HG03039 (cell line): ENCODE measurements around the gene ZNF813.

Source experiments
- ATAC-seq: cut with Tn5 transposase; IDR thresholded peaks from one replicate; pipeline ENCODE4 v1.9.1; 2021; ENCODE audit warnings: mild to moderate bottlenecking, moderate library complexity; ENCODE audit not compliant: unreplicated experiment

Gene ZNF813

DNA sequence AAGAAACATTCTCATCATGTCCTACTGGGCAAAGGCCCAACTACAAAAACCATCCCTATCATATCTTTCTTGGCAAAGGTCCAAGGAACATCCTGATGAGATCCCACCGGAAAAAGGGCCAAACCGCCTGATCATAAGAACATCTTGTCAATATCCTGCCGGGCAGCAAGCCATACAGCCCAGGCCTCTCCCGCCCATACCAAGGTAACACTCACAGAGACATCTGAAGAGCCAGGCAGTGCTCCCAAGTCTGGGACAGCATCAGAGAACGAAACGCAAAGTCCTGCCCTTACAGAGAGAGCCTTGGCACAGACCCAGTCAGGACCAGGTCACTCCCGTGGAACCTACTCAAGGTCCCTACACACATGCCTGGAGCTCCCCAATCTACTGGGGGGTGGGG, 51.9 kb downstream of the ZNF813 start:
- ATAC-seq: no peak

DNA sequence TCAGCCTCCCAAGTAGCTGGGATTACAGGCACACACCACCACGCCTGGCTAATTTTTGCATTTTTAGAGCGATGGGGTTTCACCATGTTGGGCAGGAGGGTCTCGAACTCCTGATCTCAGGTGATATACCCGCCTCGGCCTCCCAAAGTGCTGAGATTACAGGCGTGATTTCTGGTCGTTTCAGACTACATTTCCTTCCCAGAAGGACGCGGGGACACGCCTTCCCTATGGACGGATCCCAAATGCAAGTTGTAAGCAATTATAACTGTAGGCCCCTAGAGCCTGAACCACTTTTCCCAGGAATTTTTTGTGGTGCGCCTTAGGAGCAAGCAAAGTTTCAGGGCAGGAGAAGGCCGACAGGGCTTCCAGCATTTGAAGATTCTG, 52.6 kb downstream of the ZNF813 start:
- no peak for ATAC-seq

DNA sequence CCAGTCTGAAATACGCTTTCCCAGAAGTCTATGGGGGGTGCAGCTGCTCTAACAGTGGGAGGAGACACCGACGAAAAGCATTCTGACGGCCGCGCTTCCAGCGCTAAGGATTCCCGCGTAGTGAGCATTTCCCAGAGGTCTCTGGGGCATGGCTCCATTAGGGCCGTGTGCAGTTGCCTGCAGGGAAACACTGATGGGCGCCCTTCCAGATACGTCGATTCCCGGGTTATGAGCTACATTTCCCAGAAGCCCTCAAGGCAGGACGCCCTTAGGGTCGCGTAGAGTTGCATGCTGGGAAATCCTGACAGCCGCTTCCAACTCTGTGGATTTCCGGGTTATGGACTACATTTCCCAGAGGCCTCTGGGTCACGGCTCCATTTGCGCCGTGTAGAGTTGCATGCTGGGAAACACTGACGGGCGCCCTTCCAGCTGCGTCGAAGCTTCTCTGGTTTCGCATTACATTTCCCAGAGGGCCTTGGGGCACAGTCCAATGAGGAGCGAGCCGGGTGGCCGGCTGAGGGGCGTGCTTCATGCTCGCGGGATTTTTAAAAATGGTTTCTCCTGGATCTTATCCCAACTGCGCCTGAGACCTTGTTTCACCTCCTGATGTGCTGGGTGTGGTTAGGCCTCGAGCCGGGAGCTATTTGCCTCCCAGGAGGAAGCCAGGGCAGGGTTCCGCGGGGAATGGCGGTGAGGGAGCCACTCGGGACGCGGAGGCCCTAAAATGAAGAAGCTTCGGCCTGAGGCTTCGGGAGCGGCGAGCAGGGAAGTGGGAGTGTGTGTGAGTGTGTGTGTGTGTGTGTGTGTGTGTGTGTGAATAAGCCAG, 53.2 kb downstream of the ZNF813 start:
- peak; percentile 97 for ATAC-seq

DNA sequence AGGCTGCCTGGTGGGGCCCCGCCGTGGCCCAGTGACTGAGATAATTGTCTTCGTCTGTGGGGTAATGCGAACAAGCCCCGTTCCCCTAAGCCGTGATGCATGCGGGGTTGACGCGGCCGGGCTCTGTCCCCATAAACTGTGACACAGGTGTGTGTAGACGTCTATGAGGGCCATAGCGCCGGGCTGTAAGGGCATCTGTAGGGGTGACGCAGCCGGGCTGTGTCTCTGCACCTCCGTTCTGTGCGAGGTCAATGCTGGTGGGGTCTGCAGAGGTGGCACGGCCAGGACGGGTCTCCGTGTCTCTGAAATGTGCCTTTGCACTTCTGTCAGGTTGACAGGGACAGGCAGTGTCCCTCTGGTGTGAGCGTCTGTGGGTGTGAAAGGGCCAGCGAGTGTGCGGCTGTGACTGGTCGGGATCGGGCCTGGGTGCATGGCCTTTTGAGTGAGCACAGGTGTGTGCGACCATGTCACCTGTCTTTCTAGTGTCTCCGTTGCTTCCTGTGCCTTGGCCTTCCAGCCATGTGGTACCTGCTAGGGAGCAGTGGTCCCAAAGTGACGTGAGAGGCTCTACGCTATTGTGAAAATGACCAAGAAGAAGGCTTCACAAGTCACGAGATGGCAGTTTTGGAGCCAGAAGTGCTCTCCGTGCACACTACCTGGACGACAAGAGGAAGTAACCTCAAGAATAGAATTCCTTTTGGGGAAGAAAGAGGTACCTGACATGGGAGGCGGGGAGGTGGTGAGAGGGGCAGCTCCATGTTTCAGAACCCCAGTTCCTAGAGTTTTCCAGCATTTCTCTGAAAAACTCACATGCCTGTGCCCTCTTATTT, 54.1 kb downstream of the ZNF813 start:
- ATAC-seq: no peak

DNA sequence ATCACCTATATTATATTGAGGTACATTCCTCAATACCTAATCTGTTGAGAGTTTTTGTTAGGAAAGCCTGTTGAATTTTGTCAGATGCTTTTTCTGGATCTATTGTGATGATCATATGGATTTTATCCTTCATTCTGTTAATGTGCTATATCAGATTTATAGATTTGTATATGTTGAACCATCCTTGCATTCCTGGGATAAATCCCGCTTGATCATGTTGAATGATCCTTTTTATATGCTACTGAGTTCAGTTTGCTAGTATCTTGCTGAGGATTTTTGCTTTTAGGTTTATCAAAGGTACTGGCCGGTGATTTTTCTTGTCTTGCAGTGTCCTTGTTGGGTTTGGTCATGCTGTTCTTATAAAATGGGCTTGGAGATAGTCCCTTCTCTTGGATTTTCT, 58.4 kb downstream of the ZNF813 start:
- no peak for ATAC-seq

DNA sequence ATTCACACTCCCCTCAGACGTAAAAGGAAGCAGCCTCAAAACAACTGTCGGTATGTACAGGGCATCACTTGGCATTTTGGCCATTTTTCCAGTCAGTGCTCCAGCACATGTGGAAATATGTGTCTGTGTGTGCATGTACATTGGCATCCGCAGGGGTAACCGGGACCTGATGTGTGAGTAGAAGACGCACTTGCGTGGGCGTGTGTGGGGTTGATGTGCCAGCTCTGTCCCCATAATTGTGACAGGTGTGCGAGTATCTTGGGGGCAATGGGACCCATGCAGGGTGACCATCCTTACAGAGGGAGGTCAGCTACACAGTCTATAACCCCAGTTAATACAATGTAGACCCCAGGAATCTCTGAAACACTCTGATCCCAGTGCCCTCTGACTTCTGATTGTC, 63.1 kb downstream of the ZNF813 start:
- no peak for ATAC-seq

DNA sequence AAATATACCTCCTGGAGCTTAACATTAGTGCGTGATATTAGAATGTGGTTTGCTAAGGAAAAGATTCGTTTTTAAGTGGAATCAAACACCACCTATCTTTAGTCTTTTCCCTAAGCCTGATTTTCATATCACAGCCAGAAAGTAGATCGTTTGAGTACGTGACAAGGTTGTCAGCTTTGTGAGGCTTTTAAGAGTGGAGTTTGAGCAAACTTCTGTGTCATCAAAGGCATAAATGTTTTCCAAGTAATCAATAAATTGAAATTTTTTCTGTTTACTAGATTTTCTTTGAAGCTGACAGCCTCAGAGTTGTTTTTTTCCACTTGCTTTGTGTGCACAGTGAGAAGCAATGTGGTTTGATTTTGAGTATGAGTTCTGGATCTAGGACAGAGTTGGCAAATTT, 63.9 kb downstream of the ZNF813 start:
- no peak for ATAC-seq

DNA sequence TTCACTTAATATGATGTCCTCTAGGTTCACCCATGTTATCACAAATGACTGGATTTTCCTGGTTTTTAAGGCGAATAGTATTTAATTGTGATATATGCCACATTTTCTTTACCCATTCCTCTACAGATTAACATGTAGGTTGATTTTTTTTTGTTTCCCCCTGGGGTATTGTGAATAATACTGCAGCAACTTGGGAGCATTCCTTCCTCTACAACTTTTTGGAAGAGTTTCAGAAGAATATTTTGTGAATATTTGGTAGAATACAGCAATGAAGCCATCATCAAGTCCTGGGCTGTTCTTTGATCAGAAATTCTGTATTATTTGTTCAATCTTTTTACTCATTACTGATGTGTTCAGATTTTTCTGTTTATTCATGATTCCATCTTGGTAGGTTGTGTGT, 64.8 kb downstream of the ZNF813 start:
- ATAC-seq: no peak

DNA sequence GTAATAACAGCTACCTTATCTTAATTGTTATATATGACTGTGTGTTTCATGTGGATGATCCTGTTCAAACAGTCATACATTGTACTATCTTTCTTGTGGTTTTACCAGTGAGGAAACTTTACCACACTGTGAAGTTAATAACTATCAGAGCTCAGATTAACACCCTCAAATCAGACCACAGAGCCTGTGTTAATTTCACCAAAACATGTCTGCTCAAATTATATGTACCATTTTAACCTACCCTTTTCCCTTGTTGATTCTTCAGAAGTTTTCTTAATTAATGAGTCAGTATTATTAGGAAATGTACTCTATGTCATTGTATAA, 68.7 kb downstream of the ZNF813 start:
- no peak for ATAC-seq

DNA sequence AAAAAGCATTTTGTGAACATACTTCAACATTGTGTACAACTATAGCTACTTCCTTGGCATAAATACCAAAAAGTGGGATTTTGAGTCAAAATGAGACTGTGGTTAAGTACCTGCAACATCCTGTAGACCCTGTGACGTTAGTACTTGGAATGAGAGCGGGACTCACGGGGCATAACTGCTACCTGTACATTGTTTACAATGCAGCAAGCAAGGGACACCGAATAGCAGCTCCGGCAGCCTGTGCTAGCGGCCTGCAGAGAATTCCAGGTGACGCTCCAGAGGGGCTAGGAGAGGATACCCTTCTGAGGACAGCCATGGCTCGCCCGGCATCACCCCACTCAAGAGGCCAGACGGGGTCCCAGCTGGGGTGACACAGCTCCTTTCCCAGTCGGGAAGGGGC, 69.6 kb downstream of the ZNF813 start:
- no peak for ATAC-seq

DNA sequence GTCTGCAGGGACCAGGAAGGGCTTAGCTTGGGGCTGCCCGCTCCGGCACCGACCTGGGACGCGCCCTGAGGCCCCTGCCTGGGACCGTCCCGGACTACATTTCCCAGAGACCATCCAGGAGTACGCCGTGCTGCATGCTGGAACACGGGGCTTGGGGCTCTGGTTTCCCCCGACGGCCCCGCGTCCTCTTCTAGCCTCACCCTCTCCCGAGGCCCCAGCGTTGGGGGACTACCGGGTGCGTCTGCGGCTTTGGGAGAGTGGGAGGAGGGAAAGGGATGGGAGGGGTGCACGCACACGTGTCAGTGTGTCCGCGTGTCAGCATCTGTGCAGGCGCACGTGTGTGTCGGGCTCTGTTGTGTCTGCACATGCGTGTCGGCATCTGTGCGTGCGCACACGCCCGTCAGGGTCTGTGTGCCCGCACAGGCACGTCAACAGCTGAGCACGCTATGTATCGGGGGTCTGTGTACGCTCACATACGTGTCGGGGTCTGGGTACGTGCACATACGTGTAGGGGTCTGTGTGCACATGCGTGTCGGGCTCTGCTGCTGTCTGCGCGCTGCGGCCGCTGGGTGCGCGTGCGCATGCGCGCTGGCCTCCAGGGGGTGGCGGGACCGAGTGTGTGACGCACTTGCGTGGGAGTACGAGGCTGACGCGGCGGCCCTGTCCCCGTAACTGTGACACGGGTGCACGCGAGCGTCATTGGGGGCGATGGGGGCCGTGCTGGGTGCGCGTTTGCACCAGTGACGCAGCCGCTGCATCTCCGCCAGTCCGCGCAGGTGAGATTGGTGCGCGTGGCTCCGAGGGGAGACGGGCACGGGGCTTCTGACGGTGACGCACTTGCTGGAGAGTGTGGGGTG, 70.2 kb downstream of the ZNF813 start, which contains the start of gene ZNF331:
ZNF331 (plus strand) TSS at position 625 of the 857 bp plus-strand sequence. CDS start 31,232 bp downstream, outside the sequence.
- peak; percentile 57 for ATAC-seq

DNA sequence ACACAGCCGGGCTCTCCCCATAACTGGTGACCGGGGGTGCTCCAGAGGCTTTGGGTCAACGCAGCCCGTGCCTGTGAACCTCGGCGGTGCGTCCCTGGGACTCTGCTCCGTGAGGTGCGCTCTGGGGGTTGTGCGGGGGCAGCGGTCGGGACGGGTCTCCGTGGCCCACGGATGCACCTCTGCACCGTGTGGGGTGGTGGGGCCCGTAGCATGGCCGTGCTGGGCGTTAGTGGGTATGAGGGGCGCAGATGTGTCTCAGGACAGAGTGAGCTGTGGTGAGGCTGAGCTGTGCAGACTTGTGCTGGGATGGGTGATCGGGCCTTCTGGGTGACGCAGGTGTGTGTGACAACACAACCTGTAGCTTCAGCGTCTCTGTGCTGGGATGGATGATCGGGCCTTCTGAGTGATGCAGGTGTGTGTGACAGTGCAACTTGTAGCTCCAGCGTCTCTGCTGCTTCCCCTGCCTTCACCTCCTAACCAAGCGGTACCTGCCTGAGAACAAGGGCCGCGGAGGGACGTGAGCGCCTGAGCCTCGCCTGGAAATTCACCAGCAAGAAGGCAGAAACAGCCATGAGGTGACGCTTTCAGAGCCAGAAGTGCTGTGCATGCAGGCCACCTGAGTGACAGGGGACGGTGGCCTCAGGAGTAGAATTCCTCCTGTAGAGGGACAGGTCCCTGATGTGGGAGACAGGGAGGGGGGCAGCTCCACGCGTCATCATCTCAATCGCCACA, 71.0 kb downstream of the ZNF813 start:
- ATAC-seq: peak; percentile 17

DNA sequence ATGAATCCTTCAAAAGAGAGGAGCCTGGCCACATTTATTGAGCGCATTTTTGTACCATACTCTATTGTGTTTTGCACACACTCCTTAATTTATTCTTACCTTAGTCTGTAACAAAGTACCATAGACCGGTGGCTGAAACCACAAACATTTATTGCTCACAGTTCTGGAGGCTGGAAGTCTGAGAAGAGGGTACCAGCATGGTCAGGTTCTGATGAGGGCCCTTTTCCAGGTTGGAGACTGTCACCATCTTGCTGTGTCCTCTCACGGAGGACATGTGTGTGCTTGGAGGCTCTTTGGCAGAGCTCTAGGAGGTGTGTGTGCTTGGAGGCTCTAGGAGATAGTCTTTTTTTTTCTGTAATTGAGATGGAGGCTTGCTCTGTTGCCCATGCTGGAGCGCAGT, 72.6 kb downstream of the ZNF813 start:
- ATAC-seq: no peak

DNA sequence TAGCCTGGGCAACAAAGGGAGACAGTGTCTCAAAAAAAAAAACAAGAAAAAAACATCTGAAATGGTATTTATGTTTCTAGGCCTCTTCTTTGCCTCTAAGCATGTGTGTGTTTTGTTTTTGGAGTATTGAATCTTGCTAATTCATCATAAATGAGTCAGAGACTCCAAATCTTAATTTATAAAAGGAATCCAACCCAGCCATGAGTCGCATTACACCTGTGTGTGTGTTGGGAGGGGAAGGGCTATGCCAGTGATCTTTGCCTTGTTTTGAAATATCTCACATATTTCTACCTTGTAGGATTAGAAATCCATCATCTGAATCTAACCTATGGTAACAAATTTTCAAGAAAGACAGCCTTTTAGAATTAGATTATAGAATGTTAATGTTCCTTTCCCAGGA, 74.4 kb downstream of the ZNF813 start:
- no peak for ATAC-seq

DNA sequence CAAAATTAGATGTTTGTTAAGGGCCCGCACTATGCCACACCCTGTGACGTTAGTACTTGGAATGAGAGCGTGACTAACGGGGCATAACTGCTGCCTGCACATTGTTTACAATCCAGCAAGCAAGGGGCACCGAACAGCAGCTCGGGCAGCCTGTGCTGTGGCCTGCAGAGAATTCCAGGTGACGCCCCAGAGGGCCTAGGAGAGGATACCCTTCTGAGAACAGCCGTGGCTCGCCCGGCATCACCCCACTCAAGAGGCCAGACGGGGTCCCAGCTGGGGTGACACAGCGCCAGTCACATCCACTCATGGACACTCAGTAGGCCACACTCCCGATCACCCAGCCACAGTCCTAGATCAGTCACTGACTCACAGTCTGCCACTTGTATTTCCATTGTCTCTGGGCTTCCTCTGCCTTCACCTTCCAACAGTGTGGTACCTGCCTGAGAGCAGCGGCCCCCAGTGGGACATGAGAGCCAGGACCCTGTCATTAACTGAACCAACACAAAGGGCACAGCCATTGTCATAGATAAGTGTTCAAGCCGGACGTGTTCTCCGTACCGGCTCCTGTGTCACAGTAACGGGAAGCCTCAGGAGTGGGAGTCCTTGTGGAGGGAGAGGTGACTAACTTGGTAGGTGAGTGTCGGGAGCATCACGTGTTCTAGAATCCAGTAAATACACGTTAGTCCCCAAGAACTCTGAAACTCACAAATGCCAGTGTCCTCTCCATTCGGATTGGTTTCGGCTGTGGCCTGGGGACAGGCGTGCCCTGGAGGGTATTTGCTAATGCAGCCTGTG, 77.9 kb downstream of the ZNF813 start:
- ATAC-seq: no peak
